ENCODE measurements around the gene ABCC4.
A peak's percentile ranks its signal among the peaks of the same experiment; 100 is the strongest.

Gene ABCC4

GRCh38 chr13:95258619-95259194, 42.5 kb downstream of the ABCC4 start:
- TF ChIP-seq, protein P1, sequence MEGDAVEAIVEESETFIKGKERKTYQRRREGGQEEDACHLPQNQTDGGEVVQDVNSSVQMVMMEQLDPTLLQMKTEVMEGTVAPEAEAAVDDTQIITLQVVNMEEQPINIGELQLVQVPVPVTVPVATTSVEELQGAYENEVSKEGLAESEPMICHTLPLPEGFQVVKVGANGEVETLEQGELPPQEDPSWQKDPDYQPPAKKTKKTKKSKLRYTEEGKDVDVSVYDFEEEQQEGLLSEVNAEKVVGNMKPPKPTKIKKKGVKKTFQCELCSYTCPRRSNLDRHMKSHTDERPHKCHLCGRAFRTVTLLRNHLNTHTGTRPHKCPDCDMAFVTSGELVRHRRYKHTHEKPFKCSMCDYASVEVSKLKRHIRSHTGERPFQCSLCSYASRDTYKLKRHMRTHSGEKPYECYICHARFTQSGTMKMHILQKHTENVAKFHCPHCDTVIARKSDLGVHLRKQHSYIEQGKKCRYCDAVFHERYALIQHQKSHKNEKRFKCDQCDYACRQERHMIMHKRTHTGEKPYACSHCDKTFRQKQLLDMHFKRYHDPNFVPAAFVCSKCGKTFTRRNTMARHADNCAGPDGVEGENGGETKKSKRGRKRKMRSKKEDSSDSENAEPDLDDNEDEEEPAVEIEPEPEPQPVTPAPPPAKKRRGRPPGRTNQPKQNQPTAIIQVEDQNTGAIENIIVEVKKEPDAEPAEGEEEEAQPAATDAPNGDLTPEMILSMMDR (IDR thresholded peaks at IDR 0.05; ENCODE audit: low read depth, low read length, missing control alignments) = no peak
- no peak overlapping the region for H3K4me3 ChIP-seq (ENCODE audit: low read depth, low read length)
- no peak for DNase-seq (ENCODE audit: low read depth)
- in situ Hi-C loops (cut with HindIII; ENCODE audit: low sequenced_read_pairs) = no loop called here

- TF ChIP-seq, protein P1 (IDR thresholded peaks at IDR 0.05; ENCODE audit: low read depth, low read length, missing control alignments) = no peak
- in situ Hi-C loops (cut with HindIII; ENCODE audit: low sequenced_read_pairs) = no loop called here
- H3K4me3 ChIP-seq (ENCODE audit: low read depth, low read length) = no peak overlapping the region
- no peak for DNase-seq (ENCODE audit: low read depth)
These were observed 43.2 kb downstream of the ABCC4 start for GRCh38 chr13:95258098-95258497.

DNA sequence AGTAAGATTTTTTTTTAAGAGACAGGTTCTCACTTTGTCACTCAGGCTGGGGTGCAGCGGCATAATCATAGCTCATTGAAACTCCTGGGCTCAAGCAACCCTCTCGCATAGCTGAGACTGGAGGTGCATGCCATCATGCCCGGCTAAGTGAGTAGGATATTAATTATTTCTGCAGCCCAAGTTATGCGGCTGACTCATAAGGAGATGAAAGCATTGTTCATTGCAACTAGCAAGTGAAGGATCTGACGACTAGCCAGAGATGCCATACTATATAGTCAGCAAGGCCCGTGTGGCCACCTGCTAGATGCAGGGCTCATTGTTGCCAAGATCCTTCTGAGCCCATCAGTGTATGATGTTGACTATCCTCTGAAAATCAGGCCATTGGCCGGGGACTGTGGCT, 45.2 kb downstream of the ABCC4 start:
- H3K4me3 ChIP-seq (ENCODE audit: low read depth, low read length) = no peak overlapping the region
- TF ChIP-seq, protein P1 (IDR thresholded peaks at IDR 0.05; ENCODE audit: low read depth, low read length, missing control alignments) = no peak
- in situ Hi-C loops (cut with HindIII; ENCODE audit: low sequenced_read_pairs) = no loop called here
- DNase-seq (ENCODE audit: low read depth) = peak; percentile 91

DNA sequence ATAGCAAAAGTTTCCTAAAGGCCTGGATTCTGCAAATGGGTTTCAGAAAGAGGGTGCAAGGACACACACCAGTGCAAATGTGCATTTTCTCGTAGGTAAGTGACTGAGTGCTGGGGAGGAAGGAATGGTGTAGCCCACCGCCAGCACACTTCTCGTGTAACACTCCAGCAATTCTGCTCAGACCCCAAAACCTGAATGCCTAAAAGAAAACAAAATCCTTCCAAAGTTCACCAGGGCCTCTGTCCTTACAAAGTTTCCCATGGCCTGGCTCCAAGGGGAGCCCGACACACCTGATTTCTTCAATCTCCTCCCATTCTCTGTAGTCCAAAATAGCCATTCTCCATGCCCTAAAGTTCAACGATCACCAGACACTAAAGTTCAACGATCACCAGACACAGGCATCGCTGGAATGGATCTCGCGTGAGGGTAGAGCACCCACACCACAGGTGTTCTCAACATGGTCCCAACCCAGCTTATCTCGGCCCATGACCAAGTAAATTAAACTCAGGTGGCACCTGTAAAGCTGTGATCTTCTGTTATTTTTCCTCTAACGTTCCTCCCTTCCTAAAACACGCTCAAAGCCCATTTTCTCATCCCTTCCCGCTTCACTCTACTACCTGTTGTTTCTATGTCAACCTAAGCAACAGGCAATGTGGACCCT, 46.0 kb downstream of the ABCC4 start:
- in situ Hi-C loops (cut with HindIII; ENCODE audit: low sequenced_read_pairs) = no loop called here
- TF ChIP-seq, protein P1 (IDR thresholded peaks at IDR 0.05; ENCODE audit: low read depth, low read length, missing control alignments) = no peak
- DNase-seq (ENCODE audit: low read depth) = no peak
- H3K4me3 ChIP-seq (ENCODE audit: low read depth, low read length) = no peak overlapping the region

DNA sequence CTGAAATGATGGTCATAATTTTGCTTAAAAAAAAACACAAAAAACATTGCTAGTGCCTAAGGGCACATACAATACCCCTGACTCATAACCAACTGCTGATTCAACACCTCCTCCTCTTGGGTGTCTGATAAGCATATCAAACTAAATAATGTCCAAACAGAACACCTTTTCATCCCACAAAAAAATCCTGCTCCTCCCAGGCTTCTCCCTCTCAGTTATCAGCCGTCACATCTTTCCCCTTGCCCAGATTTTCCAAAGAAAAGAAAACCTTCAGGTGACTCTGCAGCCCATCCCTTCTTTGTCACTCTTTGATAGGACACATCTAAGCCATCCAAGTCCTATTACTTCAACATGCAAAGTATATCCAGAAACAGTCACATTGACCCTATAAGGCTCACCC, 46.9 kb downstream of the ABCC4 start:
- TF ChIP-seq, protein P1 (IDR thresholded peaks at IDR 0.05; ENCODE audit: low read depth, low read length, missing control alignments) = no peak
- in situ Hi-C loops (cut with HindIII; ENCODE audit: low sequenced_read_pairs) = no loop called here
- H3K4me3 ChIP-seq (ENCODE audit: low read depth, low read length) = no peak overlapping the region
- DNase-seq (ENCODE audit: low read depth) = no peak

DNA sequence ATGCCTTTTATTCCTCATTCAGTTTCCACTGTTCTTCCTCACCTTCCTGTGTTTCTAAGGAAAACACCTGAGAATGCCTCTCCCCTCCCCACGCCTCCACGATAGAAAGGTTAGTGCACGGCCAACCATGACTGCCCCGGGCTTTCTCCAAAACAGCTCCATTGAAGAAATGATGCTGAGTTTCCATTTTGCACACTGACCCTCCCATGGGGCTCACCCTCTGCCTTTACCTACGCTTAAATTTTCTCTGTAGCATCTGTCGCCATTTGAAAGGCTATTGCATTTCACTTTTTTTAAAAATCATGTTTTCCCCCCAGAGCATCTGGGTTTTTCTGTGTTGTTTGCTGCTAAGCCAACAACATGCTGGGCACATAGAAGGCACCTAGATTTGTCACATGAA, 48.2 kb downstream of the ABCC4 start:
- DNase-seq (ENCODE audit: low read depth) = no peak
- H3K4me3 ChIP-seq (ENCODE audit: low read depth, low read length) = no peak overlapping the region
- TF ChIP-seq, protein P1 (IDR thresholded peaks at IDR 0.05; ENCODE audit: low read depth, low read length, missing control alignments) = no peak
- in situ Hi-C loops (cut with HindIII; ENCODE audit: low sequenced_read_pairs) = no loop called here
